Stimulated activated CD4-positive, alpha-beta T cell treated with anti-CD3 and anti-CD28 coated beads, Interleukin-1b, Interleukin-23, amount 100 ng/mL, for 24 hours (primary cell): ENCODE data around the gene ZNF518B.
"Not testable (repeated sequence)": the region's sequence is repeated elsewhere in the genome, so short reads cannot be mapped to it uniquely, and the experiment has no call there.

ENCODE experiments used
- DNase-seq, 4 experiments: peaks; one replicate each; pipeline ENCODE4 v3.0.0-alpha.2; 2020; ENCODE audit warnings: low read depth in 4 of 4, low spot score in 1 of 4

The ZNF518B gene

DNA sequence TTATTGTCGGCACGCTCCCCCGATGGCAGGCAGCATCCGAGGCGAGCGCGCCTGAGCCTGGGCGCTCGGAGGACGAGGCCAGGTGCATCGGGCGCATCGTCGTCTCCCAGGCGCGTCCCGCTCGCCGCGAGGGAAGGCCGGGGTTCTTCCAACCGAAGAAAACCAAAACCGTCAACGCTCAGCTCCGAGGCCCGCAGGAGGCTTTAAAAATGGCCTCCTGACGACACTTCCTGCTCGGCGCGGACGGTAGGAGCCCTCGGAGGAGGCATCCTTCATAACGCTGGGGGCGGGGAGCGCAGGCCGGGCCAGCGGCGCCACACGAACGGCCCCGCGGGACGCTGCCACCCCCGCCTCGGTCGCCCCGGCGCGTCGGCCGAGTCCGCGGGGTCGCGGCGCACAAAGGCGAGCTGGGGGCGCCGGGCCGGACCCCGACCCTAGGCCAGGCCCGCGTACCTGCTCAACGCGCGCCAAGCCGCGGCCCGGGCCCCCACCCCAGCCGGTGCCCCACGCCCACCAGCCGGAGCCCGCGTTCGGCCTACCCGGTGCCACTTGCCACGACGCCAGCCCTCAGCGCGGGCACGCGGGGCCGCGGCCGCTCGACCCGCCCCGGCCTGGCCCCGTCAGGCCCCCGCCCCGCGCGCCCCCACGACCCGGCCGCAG lies 501 bp downstream of the ZNF518B start:
- peak in 2 of 4 experiments; percentile 37 to 38 for DNase-seq

GRCh38 chr4:10456260-10456594 lies 999 bp downstream of the ZNF518B start:
- DNase-seq = no peak

- no peak for DNase-seq
Measured at GRCh38 chr4:10455133-10455532, 2.1 kb downstream of the ZNF518B start.

GRCh38 chr4:10454726-10455125 lies 2.5 kb downstream of the ZNF518B start:
- no peak for DNase-seq

DNA sequence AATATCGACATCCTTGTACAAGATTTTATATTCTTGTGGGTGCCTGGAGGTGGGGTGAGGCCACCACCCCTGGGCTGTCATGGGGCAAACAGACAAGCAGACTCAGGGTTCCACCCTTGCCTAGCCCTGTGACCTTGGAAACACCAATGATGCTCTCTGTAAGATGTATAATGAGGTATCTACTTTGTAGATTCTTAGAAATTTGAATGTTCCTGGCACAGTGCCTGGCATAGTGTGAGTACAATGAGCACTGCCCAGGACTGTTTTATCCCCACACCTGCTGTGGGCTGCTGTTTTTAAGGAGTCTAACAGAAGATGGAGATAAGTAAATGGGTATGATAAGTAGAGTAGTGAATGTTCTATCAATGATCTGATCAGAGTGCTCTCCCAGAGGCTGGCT lies 3.1 kb downstream of the ZNF518B start:
- no peak for DNase-seq

DNA sequence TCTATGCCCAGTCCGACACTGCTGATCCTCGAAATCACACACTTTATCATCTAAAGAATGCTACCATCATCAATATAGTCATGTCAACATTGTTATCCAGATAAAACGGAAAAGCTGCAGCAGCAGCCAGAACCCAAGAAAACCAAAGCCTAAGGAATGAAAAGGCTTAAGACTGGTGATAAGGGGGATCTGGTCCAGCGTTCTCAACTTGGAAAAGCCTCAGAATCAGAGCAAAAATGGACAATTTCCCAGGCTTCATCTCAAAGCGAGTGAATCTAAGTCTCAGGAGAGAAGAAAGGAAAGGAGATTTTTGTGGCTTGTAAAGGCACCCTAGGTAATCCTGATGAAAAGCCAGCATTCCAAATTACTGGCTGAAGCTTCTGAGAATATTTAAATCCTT lies 8.2 kb downstream of the ZNF518B start:
- no peak for DNase-seq

DNA sequence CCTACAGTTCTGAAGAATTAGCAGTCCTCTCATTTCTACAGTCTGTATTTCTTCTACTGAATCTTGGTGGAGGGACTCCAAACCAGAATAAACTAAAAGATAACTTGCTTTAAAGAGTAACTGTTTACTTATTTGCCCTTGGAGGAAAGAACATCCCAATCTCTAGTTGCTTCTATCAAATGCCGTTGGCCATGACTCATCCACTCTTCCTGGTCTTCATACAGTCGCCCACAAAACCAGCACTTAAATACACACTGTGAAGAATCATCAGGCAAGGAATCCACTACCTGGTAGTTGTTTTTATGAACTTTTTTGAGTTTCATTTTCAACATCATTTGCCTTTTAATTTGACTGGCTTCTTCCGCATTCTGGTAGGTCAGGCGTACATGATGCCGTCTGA lies 14.2 kb downstream of the ZNF518B start:
- DNase-seq = no peak

GRCh38 chr4:10441512-10441911 lies 15.7 kb downstream of the ZNF518B start:
- no peak for DNase-seq

DNA sequence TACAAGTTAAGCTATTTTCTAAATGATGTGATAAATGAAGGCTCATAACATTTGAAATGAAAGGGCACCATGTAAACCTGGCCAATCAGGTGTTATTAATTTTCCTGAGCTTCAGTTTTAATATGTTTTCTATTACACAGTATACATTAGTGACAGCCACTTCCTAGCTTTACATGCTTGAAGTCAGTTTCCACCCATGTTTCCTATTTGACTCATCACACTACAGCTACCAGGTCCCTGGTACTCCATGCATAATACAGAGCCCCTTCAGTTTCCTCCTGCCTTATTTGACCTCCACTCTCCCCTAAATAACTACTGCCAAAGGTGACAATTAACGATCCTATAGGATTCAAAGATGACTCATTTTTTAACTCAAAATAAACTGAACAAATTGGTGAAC lies 18.3 kb downstream of the ZNF518B start:
- DNase-seq = no peak

GRCh38 chr4:10437735-10438134 lies 19.5 kb downstream of the ZNF518B start:
- DNase-seq = no peak

DNA sequence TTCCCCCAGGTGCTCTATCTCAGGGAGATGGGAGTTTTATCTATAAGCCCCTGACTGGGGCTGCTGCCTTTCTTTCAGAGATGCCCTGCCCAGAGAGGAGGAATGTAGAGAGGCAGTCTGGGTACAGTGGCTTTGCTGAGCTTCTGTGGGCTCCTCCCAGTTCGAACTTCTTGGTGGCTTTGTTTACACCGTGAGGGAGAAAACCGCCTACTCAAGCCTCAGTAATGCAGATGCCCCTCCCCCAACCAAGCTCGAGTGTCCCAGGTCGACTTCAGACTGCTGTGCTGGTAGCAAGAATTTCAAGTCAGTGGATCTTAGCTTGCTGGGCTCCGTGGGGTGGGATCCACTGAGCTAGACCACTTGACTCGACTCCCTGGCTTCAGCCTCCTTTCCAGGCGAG lies 29.5 kb downstream of the ZNF518B start:
- not testable (repeated sequence) for DNase-seq

- no peak for DNase-seq
Measured at GRCh38 chr4:10421344-10422055, 35.7 kb downstream of the ZNF518B start.

DNA sequence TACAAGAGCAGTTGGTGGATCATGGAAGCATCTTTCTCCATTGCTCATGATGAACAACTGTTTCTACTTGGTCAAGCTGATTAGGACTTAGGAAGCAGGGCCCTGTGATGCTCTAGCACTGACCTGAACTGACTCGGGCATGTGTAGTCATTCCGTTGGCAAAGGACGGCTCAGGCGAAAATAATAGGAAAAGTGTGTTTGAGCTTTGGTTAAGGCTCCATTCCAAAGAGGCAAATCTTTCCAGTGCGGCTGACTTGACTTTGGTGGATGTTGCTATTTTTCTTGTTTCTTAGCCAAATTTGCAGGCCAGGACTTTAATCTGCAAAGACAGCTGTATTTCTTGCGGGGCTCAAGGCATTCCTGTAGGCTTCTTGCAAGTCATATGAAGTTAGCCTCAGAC lies 39.5 kb downstream of the ZNF518B start:
- no peak for DNase-seq

DNA sequence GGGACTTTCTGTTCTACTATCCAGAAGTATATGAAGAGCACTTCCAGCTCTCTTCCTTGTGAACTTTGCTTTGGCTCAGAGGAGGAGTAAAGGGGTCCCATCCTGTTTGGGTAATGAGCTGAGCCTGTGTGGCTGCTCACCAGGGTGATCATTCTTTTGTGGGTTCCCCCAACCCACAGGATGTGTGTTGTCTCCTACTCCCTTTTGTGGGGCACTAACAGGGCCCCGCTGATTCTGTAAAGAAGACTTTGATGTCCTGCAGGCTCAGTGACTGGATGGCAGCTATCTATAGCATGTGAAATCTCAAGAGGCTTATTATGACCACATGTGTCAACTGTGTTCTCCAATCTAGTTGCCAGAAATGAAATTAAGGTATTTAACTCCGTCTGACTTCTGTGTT lies 40.8 kb downstream of the ZNF518B start:
- DNase-seq = no peak

- DNase-seq = no peak
Measured at GRCh38 chr4:10413177-10413576, 44.0 kb downstream of the ZNF518B start.

DNA sequence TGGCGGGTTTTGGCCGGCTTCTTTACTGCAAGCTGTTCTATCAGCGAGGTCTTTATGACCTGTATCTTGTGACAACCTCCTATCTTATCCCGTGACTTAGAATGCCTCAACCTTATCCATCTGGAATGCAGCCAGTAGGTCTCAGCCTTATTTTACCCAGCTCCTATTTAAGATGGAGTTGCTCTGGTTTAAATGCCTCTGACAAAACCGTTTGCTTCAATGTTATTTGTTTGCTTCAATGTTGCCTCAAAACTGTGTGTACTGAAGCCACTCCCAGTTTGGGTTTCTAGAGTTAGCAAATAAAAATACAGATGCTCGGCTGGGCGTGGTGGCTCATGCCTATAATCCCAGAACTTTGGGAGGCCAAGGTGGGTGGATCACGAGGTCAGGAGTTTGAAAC lies 51.6 kb downstream of the ZNF518B start:
- DNase-seq = no peak

- DNase-seq = no peak
Measured at GRCh38 chr4:10403633-10404445, 53.4 kb downstream of the ZNF518B start.

- DNase-seq = no peak
Measured at GRCh38 chr4:10395971-10396580, 61.1 kb downstream of the ZNF518B start.
